ENCODE measurements around the gene LSM2. TPM values are rescaled to one million over a fixed set of nuclear protein-coding genes. Genes with fewer than 3 reads are reported as not detected.

LSM2 gene
- polyA plus RNA-seq, 3 donors: 26.0 to 41.0 (median 40.0) TPM

DNA sequence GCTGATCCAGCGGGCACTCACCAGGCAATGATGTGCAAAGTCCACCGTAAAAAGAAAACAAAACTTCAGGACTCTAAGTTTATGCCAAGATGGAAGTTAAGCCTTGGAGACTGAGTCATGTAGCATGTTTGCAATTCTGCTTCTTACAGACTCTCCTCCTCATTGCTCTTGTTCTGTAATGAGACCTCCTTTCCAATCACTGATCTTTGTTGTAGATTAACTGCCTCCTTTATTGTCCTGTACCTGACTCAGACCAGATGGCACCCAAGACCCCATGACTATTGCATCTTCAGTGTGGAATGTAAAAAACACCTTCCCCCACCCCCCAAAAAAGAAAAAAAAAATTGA, 44.7 kb upstream of the LSM2 start:
- WGBS (ENCODE audit: insufficient coverage): no CpG with 5 or more reads among the region's 2 CpGs

DNA sequence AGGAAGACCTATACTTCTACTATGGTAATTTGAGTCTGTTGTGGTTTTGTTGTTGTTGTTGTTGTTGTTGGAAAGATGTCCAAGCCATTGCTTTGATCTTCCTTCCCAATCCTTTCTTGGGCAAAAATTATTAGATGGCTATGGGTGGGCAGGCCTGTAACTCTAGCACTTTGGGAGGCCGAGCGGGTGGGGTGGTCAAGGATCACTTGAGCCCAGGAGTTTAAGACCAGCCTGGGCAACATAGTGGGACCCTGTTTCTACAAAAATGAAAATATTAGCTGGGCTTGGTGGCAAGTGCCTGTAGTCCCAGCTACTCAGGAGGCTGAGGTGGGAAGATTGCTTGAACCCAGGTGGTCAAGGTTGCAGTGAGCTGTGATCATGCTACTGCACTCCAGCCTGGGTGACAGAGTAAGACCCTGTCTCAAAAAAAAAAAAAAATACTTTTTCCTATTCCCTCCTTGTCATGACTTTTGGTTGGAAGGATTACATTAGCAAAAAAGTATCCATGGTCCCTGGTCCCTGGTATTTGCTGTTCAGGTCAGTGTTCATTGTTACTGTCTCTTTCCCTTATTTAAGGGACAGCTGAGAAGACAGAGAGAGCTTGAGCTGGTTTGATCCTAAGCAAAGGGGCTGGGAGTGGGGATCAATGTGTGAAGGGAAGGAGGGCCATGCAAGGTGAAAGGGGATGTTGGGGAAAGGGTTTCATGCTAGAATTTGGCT, 44.2 kb upstream of the LSM2 start:
- TF ChIP-seq, protein P1, sequence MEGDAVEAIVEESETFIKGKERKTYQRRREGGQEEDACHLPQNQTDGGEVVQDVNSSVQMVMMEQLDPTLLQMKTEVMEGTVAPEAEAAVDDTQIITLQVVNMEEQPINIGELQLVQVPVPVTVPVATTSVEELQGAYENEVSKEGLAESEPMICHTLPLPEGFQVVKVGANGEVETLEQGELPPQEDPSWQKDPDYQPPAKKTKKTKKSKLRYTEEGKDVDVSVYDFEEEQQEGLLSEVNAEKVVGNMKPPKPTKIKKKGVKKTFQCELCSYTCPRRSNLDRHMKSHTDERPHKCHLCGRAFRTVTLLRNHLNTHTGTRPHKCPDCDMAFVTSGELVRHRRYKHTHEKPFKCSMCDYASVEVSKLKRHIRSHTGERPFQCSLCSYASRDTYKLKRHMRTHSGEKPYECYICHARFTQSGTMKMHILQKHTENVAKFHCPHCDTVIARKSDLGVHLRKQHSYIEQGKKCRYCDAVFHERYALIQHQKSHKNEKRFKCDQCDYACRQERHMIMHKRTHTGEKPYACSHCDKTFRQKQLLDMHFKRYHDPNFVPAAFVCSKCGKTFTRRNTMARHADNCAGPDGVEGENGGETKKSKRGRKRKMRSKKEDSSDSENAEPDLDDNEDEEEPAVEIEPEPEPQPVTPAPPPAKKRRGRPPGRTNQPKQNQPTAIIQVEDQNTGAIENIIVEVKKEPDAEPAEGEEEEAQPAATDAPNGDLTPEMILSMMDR (IDR thresholded peaks at IDR 0.05): no peak
- H3K27ac Mint-ChIP-seq: peak overlapping the region in 2 of 7 donors; percentile 25 to 42

More for the DNA sequence above, 44.7 kb upstream of the LSM2 start:
- Histone ChIP-seq H3K36me3 (replicated peaks in 1 of 2; ENCODE audit: control insufficient read depth in 1 of 2, insufficient read depth in 2 of 2, low read length in 2 of 2) (no peaks in the 10 kb centered on the region), H2AFZ (ENCODE audit: insufficient read depth, low read depth, low read length, poor library complexity, severe bottlenecking) (no peak overlapping the region), H3K27me3 (ENCODE audit: control insufficient read depth in 2 of 2, insufficient read depth in 2 of 2, low read length in 2 of 2) (no peaks in the 10 kb centered on the region), H3K9ac (ENCODE audit: insufficient read depth, low read length, poor library complexity, severe bottlenecking) (no peak overlapping the region), H4K20me1 (ENCODE audit: insufficient read depth, low read length) (no peaks in the 10 kb centered on the region), H3K4me1 (ENCODE audit: control insufficient read depth in 1 of 2, insufficient read depth in 2 of 2, low read length in 2 of 2) (no peaks in the 10 kb centered on the region), H3K79me2 (ENCODE audit: insufficient read depth, low read length) (no peaks in the 10 kb centered on the region), H3K4me2 (replicated peaks; ENCODE audit: extremely low read depth, low read length, poor library complexity, severe bottlenecking) (no peak overlapping the region), H3K9me3 (replicated peaks in 1 of 2; ENCODE audit: control insufficient read depth in 1 of 2, insufficient read depth in 1 of 2, low read length in 2 of 2) (peaks cover 0 to 4% of the 10 kb centered on the region in 2 donors), H3K27ac (ENCODE audit: low read depth in 1 of 2, low read length in 2 of 2) (no peak overlapping the region), H3K4me3 (replicated peaks in 1 of 3; ENCODE audit: low read depth in 2 of 3, low read length in 3 of 3) (no peak overlapping the region)
- intact Hi-C loops (cut with micrococcal nuclease): no loop called here
- peaks cover 0 to 10% (median 6%) of the 10 kb centered on the region in 7 donors for H3K9me3 Mint-ChIP-seq
- no peak overlapping the region for H3K4me3 Mint-ChIP-seq
- no peak for DNase-seq
- TF ChIP-seq, protein P1 (IDR thresholded peaks at IDR 0.05): no peak
- peaks cover 0 to 3% (median 2%) of the 10 kb centered on the region in 3 donors for H3K27me3 Mint-ChIP-seq (ENCODE audit: low read depth in 3 of 3)
- peak overlapping the region in 1 of 7 donors; percentile 26 for H3K27ac Mint-ChIP-seq
- no peaks in the 10 kb centered on the region for H3K4me1 Mint-ChIP-seq
- peaks cover 0 to 16% of the 10 kb centered on the region in 2 donors for H3K36me3 Mint-ChIP-seq

More for the DNA sequence above, 44.2 kb upstream of the LSM2 start:
- no peaks in the 10 kb centered on the region for H3K4me1 ChIP-seq (ENCODE audit: control insufficient read depth in 1 of 2, insufficient read depth in 2 of 2, low read length in 2 of 2)
- H3K9me3 Mint-ChIP-seq: peaks cover 0 to 10% (median 6%) of the 10 kb centered on the region in 7 donors
- H3K27me3 ChIP-seq (ENCODE audit: control insufficient read depth in 2 of 2, insufficient read depth in 2 of 2, low read length in 2 of 2): no peaks in the 10 kb centered on the region
- H3K36me3 ChIP-seq (replicated peaks in 1 of 2; ENCODE audit: control insufficient read depth in 1 of 2, insufficient read depth in 2 of 2, low read length in 2 of 2): no peaks in the 10 kb centered on the region
- no peak overlapping the region for H3K4me3 Mint-ChIP-seq
- no peak overlapping the region for H3K4me3 ChIP-seq (replicated peaks in 1 of 3; ENCODE audit: low read depth in 2 of 3, low read length in 3 of 3)
- peaks cover 0 to 3% (median 2%) of the 10 kb centered on the region in 3 donors for H3K27me3 Mint-ChIP-seq (ENCODE audit: low read depth in 3 of 3)
- DNase-seq: no peak
- H3K79me2 ChIP-seq (ENCODE audit: insufficient read depth, low read length): no peaks in the 10 kb centered on the region
- intact Hi-C loops (cut with micrococcal nuclease): no loop called here
- H2AFZ ChIP-seq (ENCODE audit: insufficient read depth, low read depth, low read length, poor library complexity, severe bottlenecking): no peak overlapping the region
- no peak overlapping the region for H3K9ac ChIP-seq (ENCODE audit: insufficient read depth, low read length, poor library complexity, severe bottlenecking)
- H3K4me1 Mint-ChIP-seq: no peaks in the 10 kb centered on the region
- H3K4me2 ChIP-seq (replicated peaks; ENCODE audit: extremely low read depth, low read length, poor library complexity, severe bottlenecking): no peak overlapping the region
- no peaks in the 10 kb centered on the region for H4K20me1 ChIP-seq (ENCODE audit: insufficient read depth, low read length)
- H3K9me3 ChIP-seq (replicated peaks in 1 of 2; ENCODE audit: control insufficient read depth in 1 of 2, insufficient read depth in 1 of 2, low read length in 2 of 2): peaks cover 0 to 4% of the 10 kb centered on the region in 2 donors
- no peak overlapping the region for H3K27ac ChIP-seq (ENCODE audit: low read depth in 1 of 2, low read length in 2 of 2)
- H3K36me3 Mint-ChIP-seq: peaks cover 0 to 13% of the 10 kb centered on the region in 2 donors
- 100% methylated on average over 2 of the region's 2 CpGs for WGBS (ENCODE audit: insufficient coverage)

Measured in CD14-positive monocyte (primary cell).